Gastroesophageal sphincter (tissue), 4 donors: ENCODE data around the gene PTPN1. TPM values are rescaled to one million over a fixed set of nuclear protein-coding genes. Genes with fewer than 3 reads are reported as not detected.

ENCODE experiments used
- ATAC-seq: fragments of 150-250 bp; one replicate; pipeline ENCODE4 v1.9.1; 2016; ENCODE audit warnings: mild to moderate bottlenecking, moderate library complexity
- H3K27ac ChIP-seq, 4 donors: fragments of 200-600 bp; sonication (generic) in 3 of 4; 1 replicate in 3 of 4; 2 replicates in 1 of 4; pipeline ENCODE4 v1.5.1; 2016 to 2019
- H3K27me3 ChIP-seq: fragments of 200-600 bp; sonication (generic); one replicate; pipeline ENCODE4 v1.5.1; 2019
- H3K36me3 ChIP-seq, 2 donors: fragments of 200-600 bp; sonication (generic); one replicate each; pipeline ENCODE4 v1.5.1; 2019; ENCODE audit warnings: control low read depth in 1 of 2
- H3K4me1 ChIP-seq, 3 donors: fragments of 200-600 bp; sonication (generic); 1 replicate in 2 of 3; 2 replicates in 1 of 3; pipeline ENCODE4 v1.5.1; 2016 to 2019; ENCODE audit warnings: control low read depth in 2 of 3
- H3K4me3 ChIP-seq, 2 donors: fragments of 200-600 bp; sonication (generic); one replicate each; pipeline ENCODE4 v1.5.1; 2019; ENCODE audit warnings: mild to moderate bottlenecking in 1 of 2, moderate library complexity in 1 of 2
- H3K9me3 ChIP-seq, 3 donors: fragments of 200-600 bp; sonication (generic); one replicate each; pipeline ENCODE4 v1.5.1; 2017 to 2019; ENCODE audit warnings: control low read depth in 2 of 3
- EP300 ChIP-seq: sonication (generic); formaldehyde crosslinking; IDR thresholded peaks from one replicate; pipeline ENCODE4 v1.6.1; 2017; ENCODE audit warnings: antibody characterized with exemption, mild to moderate bottlenecking
- POLR2A ChIP-seq, 2 donors: fragments of 450-650 bp; IDR thresholded peaks; one replicate each; pipeline ENCODE4 v1.6.1; 2017; ENCODE audit warnings: antibody characterized with exemption in 2 of 2, mild to moderate bottlenecking in 2 of 2, moderate library complexity in 1 of 2
- POLR2AphosphoS5 ChIP-seq: sonication (generic); formaldehyde crosslinking; IDR thresholded peaks from one replicate; pipeline ENCODE4 v1.6.1; 2017; ENCODE audit warnings: antibody characterized with exemption
- WGBS, 2 donors: methylation state at CpG; one replicate each; pipeline ENCODE4 v1.1.5; 2018; ENCODE audit warnings: low coverage in 1 of 2; 5-methylcytosine and 5-hydroxymethylcytosine counted together
- total RNA-seq, 4 donors: library from RNA; depleted of rRNA; stranded (reverse); fragments of >200 nt; gene quantifications; one replicate each; pipeline ENCODE4 v1.1.0, GENCODE V29; 2016
- TF ChIP-seq, protein P1 (sequence below), 4 experiments: fragments of 200-600 bp in 2 of 4; fragments of 450-650 bp in 2 of 4; sonication (generic) in 1 of 4; IDR thresholded peaks; one replicate each; pipeline ENCODE4 v1.5.1; 2017 to 2019; ENCODE audit warnings: antibody characterized with exemption in 4 of 4, mild to moderate bottlenecking in 2 of 4, moderate library complexity in 2 of 4

Gene PTPN1
- total RNA-seq, 4 donors from 2014 or later, result 27.6 to 43.6 (median 38.4) TPM

GRCh38 chr20:50593005-50593335, 82.8 kb downstream of the PTPN1 start:
- no peak for ATAC-seq
- H3K4me3 ChIP-seq, result no peak overlapping the region
- H3K9me3 ChIP-seq, result no peaks in the 10 kb centered on the region
- WGBS, 2 donors, result 86% methylated on average over 1 of the region's 9 CpGs; no CpG with 5 or more reads in 1 of the 2 donors
- H3K27ac ChIP-seq, result peak overlapping the region in 1 of 4 donors; percentile 9
- peaks cover 0 to 42% (median 10%) of the 10 kb centered on the region in 3 donors for H3K4me1 ChIP-seq
- TF ChIP-seq, protein P1, sequence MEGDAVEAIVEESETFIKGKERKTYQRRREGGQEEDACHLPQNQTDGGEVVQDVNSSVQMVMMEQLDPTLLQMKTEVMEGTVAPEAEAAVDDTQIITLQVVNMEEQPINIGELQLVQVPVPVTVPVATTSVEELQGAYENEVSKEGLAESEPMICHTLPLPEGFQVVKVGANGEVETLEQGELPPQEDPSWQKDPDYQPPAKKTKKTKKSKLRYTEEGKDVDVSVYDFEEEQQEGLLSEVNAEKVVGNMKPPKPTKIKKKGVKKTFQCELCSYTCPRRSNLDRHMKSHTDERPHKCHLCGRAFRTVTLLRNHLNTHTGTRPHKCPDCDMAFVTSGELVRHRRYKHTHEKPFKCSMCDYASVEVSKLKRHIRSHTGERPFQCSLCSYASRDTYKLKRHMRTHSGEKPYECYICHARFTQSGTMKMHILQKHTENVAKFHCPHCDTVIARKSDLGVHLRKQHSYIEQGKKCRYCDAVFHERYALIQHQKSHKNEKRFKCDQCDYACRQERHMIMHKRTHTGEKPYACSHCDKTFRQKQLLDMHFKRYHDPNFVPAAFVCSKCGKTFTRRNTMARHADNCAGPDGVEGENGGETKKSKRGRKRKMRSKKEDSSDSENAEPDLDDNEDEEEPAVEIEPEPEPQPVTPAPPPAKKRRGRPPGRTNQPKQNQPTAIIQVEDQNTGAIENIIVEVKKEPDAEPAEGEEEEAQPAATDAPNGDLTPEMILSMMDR (IDR thresholded peaks at IDR 0.05), result no peak
- TF ChIP-seq POLR2A (IDR thresholded peaks at IDR 0.05), result no peak
- TF ChIP-seq EP300, result no peak
- TF ChIP-seq POLR2AphosphoS5, result no peak
- H3K27me3 ChIP-seq, result peaks cover 25% of the 10 kb centered on the region
- peaks cover 0 to 16% of the 10 kb centered on the region in 2 donors for H3K36me3 ChIP-seq

GRCh38 chr20:50594231-50594590, 84.0 kb downstream of the PTPN1 start:
- WGBS, 2 donors, result 72 to 88% methylated on average over 6 to 9 of the region's 11 CpGs
- TF ChIP-seq, protein P1 (IDR thresholded peaks at IDR 0.05), result no peak
- no peak for TF ChIP-seq EP300
- TF ChIP-seq POLR2AphosphoS5, result no peak
- no peak for TF ChIP-seq POLR2A (IDR thresholded peaks at IDR 0.05)
- Histone ChIP-seq H3K27ac (no peak overlapping the region), H3K4me3 (no peak overlapping the region), H3K27me3 (peaks cover 35% of the 10 kb centered on the region), H3K36me3 (peaks cover 0 to 11% of the 10 kb centered on the region in 2 donors), H3K9me3 (no peaks in the 10 kb centered on the region), H3K4me1 (peaks cover 0 to 39% (median 10%) of the 10 kb centered on the region in 3 donors)
- no peak for ATAC-seq

DNA sequence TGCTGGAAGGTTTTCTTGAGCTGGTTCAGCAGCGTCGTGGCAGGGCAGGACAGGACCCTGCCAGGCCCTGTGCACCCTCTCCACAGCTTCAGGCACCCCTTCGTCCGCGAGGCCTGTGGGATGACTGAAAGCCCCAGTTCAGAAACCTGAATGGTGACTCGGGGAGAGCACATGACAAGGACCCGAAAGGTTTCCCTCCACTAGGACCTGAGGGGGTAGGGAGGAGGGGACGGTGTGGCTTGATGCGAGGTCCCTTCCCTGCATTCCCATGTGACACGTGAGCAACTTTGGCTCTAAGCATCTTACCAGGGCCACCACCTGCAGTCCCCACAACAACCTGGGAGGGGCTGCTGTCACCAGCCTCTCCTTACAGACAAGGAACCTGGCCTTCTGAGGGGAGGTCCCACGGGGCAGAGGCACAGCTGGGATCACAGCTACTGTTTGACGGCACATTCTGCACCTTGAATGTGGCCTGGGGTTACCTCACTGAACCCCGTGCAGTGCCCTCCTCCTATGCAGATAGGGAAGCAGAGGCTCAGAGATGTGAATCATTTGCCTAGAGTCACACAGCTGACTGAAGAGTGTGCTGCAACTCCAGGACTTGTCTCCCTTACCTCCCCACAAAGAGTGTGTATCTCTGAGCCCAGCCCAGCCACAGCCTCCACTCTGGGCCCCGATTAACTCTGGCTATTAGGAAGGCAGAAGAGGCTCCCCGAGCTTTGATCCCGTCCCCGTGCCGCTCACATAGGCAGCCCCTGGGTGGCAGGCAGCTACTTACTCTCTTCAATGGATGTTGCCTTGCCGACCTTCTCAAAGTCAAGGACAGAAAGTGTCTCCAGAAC, 84.6 kb downstream of the PTPN1 start:
- no peaks in the 10 kb centered on the region for H3K9me3 ChIP-seq
- peaks cover 0 to 44% (median 10%) of the 10 kb centered on the region in 3 donors for H3K4me1 ChIP-seq
- H3K27me3 ChIP-seq, result peaks cover 38% of the 10 kb centered on the region
- H3K4me3 ChIP-seq, result no peak overlapping the region
- no peak for ATAC-seq
- H3K27ac ChIP-seq, result no peak overlapping the region
- TF ChIP-seq, protein P1 (IDR thresholded peaks at IDR 0.05), result no peak
- TF ChIP-seq POLR2A (IDR thresholded peaks at IDR 0.05), result no peak
- TF ChIP-seq EP300, result no peak
- no peak for TF ChIP-seq POLR2AphosphoS5
- WGBS, 2 donors, result 35 to 45% methylated on average over 4 to 5 of the region's 19 CpGs
- H3K36me3 ChIP-seq, result peaks cover 0 to 5% of the 10 kb centered on the region in 2 donors

GRCh38 chr20:50595433-50595895, 85.3 kb downstream of the PTPN1 start:
- 20 to 80% methylated on average over 1 of the region's 6 CpGs for WGBS, 2 donors
- Histone ChIP-seq H3K4me1 (peaks cover 0 to 44% (median 10%) of the 10 kb centered on the region in 3 donors), H3K4me3 (no peak overlapping the region), H3K9me3 (no peaks in the 10 kb centered on the region), H3K27ac (no peak overlapping the region), H3K27me3 (peaks cover 38% of the 10 kb centered on the region), H3K36me3 (no peaks in the 10 kb centered on the region)
- TF ChIP-seq, protein P1 (IDR thresholded peaks at IDR 0.05), result no peak
- ATAC-seq, result no peak
